GM21786 (cell line): ENCODE results near the gene KAT6B.
A peak's percentile ranks its signal among the peaks of the same experiment; 100 is the strongest.

Experiments used
- ATAC-seq: cut with Tn5 transposase; IDR thresholded peaks from one replicate; pipeline ENCODE4 v1.9.1; 2021; ENCODE audit not compliant: unreplicated experiment

The KAT6B gene

GRCh38 chr10:75008952-75009351 is 182.6 kb downstream of the KAT6B start:
- ATAC-seq = no peak

- ATAC-seq = no peak
Observed at GRCh38 chr10:75009426-75009825, 183.0 kb downstream of the KAT6B start.

- ATAC-seq = no peak
Observed at GRCh38 chr10:75010373-75010772, 184.0 kb downstream of the KAT6B start.

- no peak for ATAC-seq
Observed at GRCh38 chr10:75011221-75011620, 184.8 kb downstream of the KAT6B start.

- peak; percentile 43 for ATAC-seq
Observed at GRCh38 chr10:75012471-75012870, 186.1 kb downstream of the KAT6B start.

GRCh38 chr10:75013007-75013406 is 186.6 kb downstream of the KAT6B start:
- no peak for ATAC-seq

- ATAC-seq = no peak
Observed at GRCh38 chr10:75013522-75013921, 187.1 kb downstream of the KAT6B start.

GRCh38 chr10:75014516-75015230 is 188.3 kb downstream of the KAT6B start:
- ATAC-seq = no peak

- ATAC-seq = no peak
Observed at GRCh38 chr10:75015442-75015841, 189.0 kb downstream of the KAT6B start.

- no peak for ATAC-seq
Observed at GRCh38 chr10:75016325-75016724, 189.9 kb downstream of the KAT6B start.

- ATAC-seq = no peak
Observed at GRCh38 chr10:75018251-75018650, 191.9 kb downstream of the KAT6B start.

GRCh38 chr10:75018686-75019307 is 192.4 kb downstream of the KAT6B start:
- no peak for ATAC-seq

GRCh38 chr10:75019370-75019769 is 193.0 kb downstream of the KAT6B start:
- ATAC-seq = no peak

GRCh38 chr10:75020168-75020567 is 193.8 kb downstream of the KAT6B start:
- ATAC-seq = no peak

- no peak for ATAC-seq
Observed at GRCh38 chr10:75021379-75022249, 195.2 kb downstream of the KAT6B start.

GRCh38 chr10:75023074-75023473 is 196.7 kb downstream of the KAT6B start:
- no peak for ATAC-seq

- ATAC-seq = no peak
Observed at GRCh38 chr10:75024971-75025523, 198.6 kb downstream of the KAT6B start.

GRCh38 chr10:75028049-75028448 is 201.6 kb downstream of the KAT6B start:
- no peak for ATAC-seq

GRCh38 chr10:75028748-75029147 is 202.3 kb downstream of the KAT6B start:
- ATAC-seq = no peak

GRCh38 chr10:75029420-75029819 is 203.0 kb downstream of the KAT6B start:
- no peak for ATAC-seq

- ATAC-seq = no peak
Observed at GRCh38 chr10:75029857-75030256, 203.5 kb downstream of the KAT6B start.
